DMS 273 treated with DMSO at 0.1 percent for 48 hours (cell line): ENCODE measurements around the gene JAKMIP2.

ENCODE experiments used
- DNase-seq: peaks from one replicate; lab custom pipeline; 2025; lab: John Stamatoyannopoulos, UW

JAKMIP2 gene

GRCh38 chr5:147788023-147788422, 5.5 kb upstream of the JAKMIP2 start:
- DNase-seq = no peak

GRCh38 chr5:147786142-147786541, 3.6 kb upstream of the JAKMIP2 start:
- no peak for DNase-seq

- no peak for DNase-seq
These were observed 1.8 kb upstream of the JAKMIP2 start for GRCh38 chr5:147784146-147784987.

GRCh38 chr5:147780924-147781573, 1.5 kb downstream of the JAKMIP2 start:
- DNase-seq = no peak

- no peak for DNase-seq
These were observed 2.8 kb downstream of the JAKMIP2 start for GRCh38 chr5:147779694-147780093.

- no peak for DNase-seq
These were observed 5.5 kb downstream of the JAKMIP2 start for GRCh38 chr5:147776989-147777388.

GRCh38 chr5:147773587-147773986, 8.9 kb downstream of the JAKMIP2 start:
- no peak for DNase-seq

GRCh38 chr5:147773139-147773538, 9.4 kb downstream of the JAKMIP2 start:
- DNase-seq = no peak

GRCh38 chr5:147767048-147767447, 15.5 kb downstream of the JAKMIP2 start:
- DNase-seq = no peak

- no peak for DNase-seq
These were observed 18.6 kb downstream of the JAKMIP2 start for GRCh38 chr5:147763791-147764525.

GRCh38 chr5:147760086-147760875, 22.2 kb downstream of the JAKMIP2 start:
- DNase-seq = no peak

- no peak for DNase-seq
These were observed 23.1 kb downstream of the JAKMIP2 start for GRCh38 chr5:147759441-147759840.

GRCh38 chr5:147756566-147756965, 26.0 kb downstream of the JAKMIP2 start:
- peak; percentile 69 for DNase-seq

GRCh38 chr5:147754372-147755122, 28.0 kb downstream of the JAKMIP2 start:
- no peak for DNase-seq

GRCh38 chr5:147753765-147754164, 28.8 kb downstream of the JAKMIP2 start:
- no peak for DNase-seq

GRCh38 chr5:147752666-147753290, 29.8 kb downstream of the JAKMIP2 start:
- DNase-seq = no peak

- no peak for DNase-seq
These were observed 30.5 kb downstream of the JAKMIP2 start for GRCh38 chr5:147752033-147752432.

- DNase-seq = no peak
These were observed 31.2 kb downstream of the JAKMIP2 start for GRCh38 chr5:147751156-147751830.

GRCh38 chr5:147750065-147750464, 32.5 kb downstream of the JAKMIP2 start:
- DNase-seq = no peak

- no peak for DNase-seq
These were observed 33.9 kb downstream of the JAKMIP2 start for GRCh38 chr5:147748590-147748989.
